Sigmoid colon (tissue), 4 donors: Measurements from ENCODE around the gene SKIC8.

ENCODE experiments used
- EP300 ChIP-seq, 4 donors: sonication (generic); formaldehyde crosslinking; IDR thresholded peaks; one replicate each; pipeline ENCODE4 v1.6.1; 2017; ENCODE audit warnings: antibody characterized with exemption in 4 of 4
- POLR2A ChIP-seq, 2 donors: fragments of 450-650 bp; IDR thresholded peaks; one replicate each; pipeline ENCODE4 v1.6.1; 2016; ENCODE audit warnings: antibody characterized with exemption in 2 of 2, mild to moderate bottlenecking in 2 of 2, moderate library complexity in 2 of 2
- POLR2AphosphoS5 ChIP-seq, 4 donors: sonication (generic); formaldehyde crosslinking; IDR thresholded peaks; one replicate each; pipeline ENCODE4 v1.6.1; 2017; ENCODE audit warnings: antibody characterized with exemption in 4 of 4
- TF ChIP-seq, protein P1 (sequence below), 4 experiments: fragments of 450-650 bp in 3 of 4; fragments of 200-600 bp in 1 of 4; IDR thresholded peaks; one replicate each; pipeline ENCODE4 v1.5.1; 2016 to 2019; ENCODE audit warnings: antibody characterized with exemption in 4 of 4, mild to moderate bottlenecking in 3 of 4, moderate library complexity in 2 of 4

DNA sequence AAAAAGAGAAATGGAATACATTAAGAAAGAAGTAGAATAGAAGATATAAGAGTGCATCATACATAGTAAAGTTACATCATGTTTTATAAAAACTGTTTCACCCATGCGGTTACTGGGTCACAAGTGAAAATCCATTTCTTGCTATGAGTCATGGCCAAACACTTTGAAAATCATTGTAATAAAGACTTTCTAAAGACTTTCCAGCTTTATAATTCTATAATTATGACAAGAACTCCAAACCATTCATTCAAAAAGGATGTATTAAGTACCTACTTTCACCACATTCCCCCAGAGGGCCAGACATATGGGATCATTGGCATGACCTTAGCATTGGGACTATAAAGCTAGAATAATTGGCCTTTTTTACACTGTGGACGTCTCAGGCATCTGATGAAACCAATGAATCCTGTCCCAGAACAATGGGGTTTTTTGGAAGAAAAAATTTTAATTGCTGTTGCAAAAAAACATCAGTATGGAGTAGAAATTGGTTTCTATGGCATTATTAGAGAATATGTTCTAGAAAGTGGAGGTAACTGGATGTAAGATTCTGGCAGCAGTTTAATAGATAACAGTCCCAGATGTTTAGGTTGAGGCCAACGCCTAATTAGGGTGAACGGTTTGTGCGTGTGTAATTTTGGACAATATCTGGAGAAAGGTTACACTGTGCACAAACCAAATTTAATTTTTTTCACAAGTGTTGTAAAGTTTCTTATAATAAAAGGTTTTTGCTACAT, 3.3 kb upstream of the SKIC8 start:
- TF ChIP-seq, protein P1, sequence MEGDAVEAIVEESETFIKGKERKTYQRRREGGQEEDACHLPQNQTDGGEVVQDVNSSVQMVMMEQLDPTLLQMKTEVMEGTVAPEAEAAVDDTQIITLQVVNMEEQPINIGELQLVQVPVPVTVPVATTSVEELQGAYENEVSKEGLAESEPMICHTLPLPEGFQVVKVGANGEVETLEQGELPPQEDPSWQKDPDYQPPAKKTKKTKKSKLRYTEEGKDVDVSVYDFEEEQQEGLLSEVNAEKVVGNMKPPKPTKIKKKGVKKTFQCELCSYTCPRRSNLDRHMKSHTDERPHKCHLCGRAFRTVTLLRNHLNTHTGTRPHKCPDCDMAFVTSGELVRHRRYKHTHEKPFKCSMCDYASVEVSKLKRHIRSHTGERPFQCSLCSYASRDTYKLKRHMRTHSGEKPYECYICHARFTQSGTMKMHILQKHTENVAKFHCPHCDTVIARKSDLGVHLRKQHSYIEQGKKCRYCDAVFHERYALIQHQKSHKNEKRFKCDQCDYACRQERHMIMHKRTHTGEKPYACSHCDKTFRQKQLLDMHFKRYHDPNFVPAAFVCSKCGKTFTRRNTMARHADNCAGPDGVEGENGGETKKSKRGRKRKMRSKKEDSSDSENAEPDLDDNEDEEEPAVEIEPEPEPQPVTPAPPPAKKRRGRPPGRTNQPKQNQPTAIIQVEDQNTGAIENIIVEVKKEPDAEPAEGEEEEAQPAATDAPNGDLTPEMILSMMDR (IDR thresholded peaks at IDR 0.05) = no peak
- no peak for TF ChIP-seq POLR2AphosphoS5 (IDR thresholded peaks at IDR 0.05)
- TF ChIP-seq EP300 (IDR thresholded peaks at IDR 0.05) = no peak
- no peak for TF ChIP-seq POLR2A (IDR thresholded peaks at IDR 0.05)
